Osteoblast (primary cell): ENCODE results near the gene SYNGR3. TPM values are rescaled to one million over a fixed set of nuclear protein-coding genes. Genes with fewer than 3 reads are reported as not detected.

Experiments used
- DNase-seq: peaks from one replicate; pipeline ENCODE4 v3.0.0; 2011; ENCODE audit warnings: low spot score, mixed read lengths; ENCODE audit not compliant: insufficient read length; ENCODE audit errors: missing footprints
- H2AFZ ChIP-seq: 2 replicates; pipeline ENCODE4 v1.6.0; 2011; ENCODE audit warnings: mild to moderate bottlenecking, low read length
- H3K27ac ChIP-seq: 2 replicates; pipeline ENCODE4 v1.5.1; 2011; ENCODE audit warnings: mild to moderate bottlenecking, low read depth, low read length, moderate library complexity
- H3K27me3 ChIP-seq: 2 replicates; pipeline ENCODE4 v1.6.0; 2012; ENCODE audit warnings: mild to moderate bottlenecking, control low read depth, inconsistent platforms, low read length, moderate library complexity; ENCODE audit not compliant: insufficient read depth
- H3K36me3 ChIP-seq: 2 replicates; pipeline ENCODE4 v1.5.1; 2011; ENCODE audit warnings: mild to moderate bottlenecking, low read length, control low read depth, moderate library complexity; ENCODE audit not compliant: insufficient read depth
- H3K4me1 ChIP-seq: 2 replicates; pipeline ENCODE4 v1.5.1; 2011; ENCODE audit warnings: mild to moderate bottlenecking, low read length, control low read depth, moderate library complexity; ENCODE audit not compliant: insufficient read depth
- H3K4me2 ChIP-seq: 2 replicates; pipeline ENCODE4 v1.6.0; 2011; ENCODE audit warnings: mild to moderate bottlenecking, low read length; ENCODE audit not compliant: insufficient read depth
- H3K4me3 ChIP-seq: fragments of 200-600 bp; sonication (generic); 3 replicates; pipeline ENCODE4 v1.5.1; 2012; ENCODE audit warnings: mild to moderate bottlenecking, low read length, inconsistent platforms; ENCODE audit not compliant: insufficient read depth
- H3K79me2 ChIP-seq: 2 replicates; pipeline ENCODE4 v1.6.0; 2012; ENCODE audit warnings: mild to moderate bottlenecking, low read length, control low read depth, inconsistent platforms; ENCODE audit not compliant: insufficient read depth
- H3K9me3 ChIP-seq: 2 replicates; pipeline ENCODE4 v1.5.1; 2011; ENCODE audit warnings: low read depth, low read length, control low read depth
- H4K20me1 ChIP-seq: 2 replicates; pipeline ENCODE4 v1.6.0; 2012; ENCODE audit warnings: mild to moderate bottlenecking, low read length, control low read depth; ENCODE audit not compliant: insufficient read depth
- CTCF ChIP-seq: IDR thresholded peaks from 2 replicates; pipeline ENCODE4 v1.5.1; 2011; ENCODE audit warnings: mild to moderate bottlenecking, low read depth, low read length, moderate library complexity; ENCODE audit errors: extremely low read depth
- total RNA-seq: library from RNA; depleted of rRNA; stranded (reverse); fragments of >200 nt; gene quantifications from 2 replicates; pipeline ENCODE4 v1.2.3, GENCODE V29; 2012

Gene SYNGR3
- total RNA-seq, 1 donor, result under 0.01 TPM

DNA sequence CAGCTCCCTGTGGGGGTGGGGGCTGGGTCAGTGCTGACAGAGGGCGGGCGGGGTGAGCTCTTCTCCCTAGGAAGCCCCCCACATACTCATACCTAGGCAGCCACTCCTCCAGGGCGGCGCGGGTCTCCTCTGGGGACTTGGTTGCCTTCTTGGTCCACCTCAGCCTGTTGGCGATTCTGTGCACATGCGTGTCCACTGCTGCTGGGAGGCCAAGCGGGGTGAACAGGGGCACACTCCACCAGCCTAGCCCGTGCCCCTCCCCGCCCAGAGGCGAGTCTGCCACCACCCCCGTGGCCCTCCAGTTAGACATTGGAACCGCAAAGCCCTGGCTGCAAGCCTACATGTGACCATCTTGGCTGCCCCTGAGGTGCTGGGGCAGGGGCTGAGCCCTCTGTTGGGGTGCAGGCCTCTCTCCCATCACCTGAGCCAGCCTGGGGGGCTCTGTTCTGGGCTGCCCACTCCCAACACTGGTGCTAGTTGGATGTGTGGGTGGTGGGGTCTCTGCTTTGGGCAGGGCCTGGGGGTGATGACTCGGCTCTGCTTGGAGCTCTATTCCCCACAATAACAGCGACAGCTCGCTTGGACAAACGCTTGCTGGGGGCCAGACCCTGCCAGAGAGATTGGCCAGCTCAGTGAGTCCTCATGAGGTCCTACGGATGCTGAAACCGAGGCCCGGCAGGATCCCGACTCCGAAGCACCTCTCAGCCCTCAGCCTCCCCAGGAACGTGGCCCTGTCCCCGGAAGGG lies 50.4 kb downstream of the SYNGR3 start:
- peaks cover 30% of the 10 kb centered on the region for H3K4me1 ChIP-seq
- no peak for DNase-seq
- H3K4me3 ChIP-seq, result no peak overlapping the region
- peaks cover 13% of the 10 kb centered on the region for H3K79me2 ChIP-seq
- no peak overlapping the region for H2AFZ ChIP-seq
- no peaks in the 10 kb centered on the region for H3K27me3 ChIP-seq
- H3K36me3 ChIP-seq, result peaks cover 20% of the 10 kb centered on the region
- H3K9me3 ChIP-seq, result no peaks in the 10 kb centered on the region
- TF ChIP-seq CTCF, result no peak
- H3K4me2 ChIP-seq, result no peak overlapping the region
- peak overlapping the region; percentile 70 for H3K27ac ChIP-seq
- H4K20me1 ChIP-seq, result no peaks in the 10 kb centered on the region

DNA sequence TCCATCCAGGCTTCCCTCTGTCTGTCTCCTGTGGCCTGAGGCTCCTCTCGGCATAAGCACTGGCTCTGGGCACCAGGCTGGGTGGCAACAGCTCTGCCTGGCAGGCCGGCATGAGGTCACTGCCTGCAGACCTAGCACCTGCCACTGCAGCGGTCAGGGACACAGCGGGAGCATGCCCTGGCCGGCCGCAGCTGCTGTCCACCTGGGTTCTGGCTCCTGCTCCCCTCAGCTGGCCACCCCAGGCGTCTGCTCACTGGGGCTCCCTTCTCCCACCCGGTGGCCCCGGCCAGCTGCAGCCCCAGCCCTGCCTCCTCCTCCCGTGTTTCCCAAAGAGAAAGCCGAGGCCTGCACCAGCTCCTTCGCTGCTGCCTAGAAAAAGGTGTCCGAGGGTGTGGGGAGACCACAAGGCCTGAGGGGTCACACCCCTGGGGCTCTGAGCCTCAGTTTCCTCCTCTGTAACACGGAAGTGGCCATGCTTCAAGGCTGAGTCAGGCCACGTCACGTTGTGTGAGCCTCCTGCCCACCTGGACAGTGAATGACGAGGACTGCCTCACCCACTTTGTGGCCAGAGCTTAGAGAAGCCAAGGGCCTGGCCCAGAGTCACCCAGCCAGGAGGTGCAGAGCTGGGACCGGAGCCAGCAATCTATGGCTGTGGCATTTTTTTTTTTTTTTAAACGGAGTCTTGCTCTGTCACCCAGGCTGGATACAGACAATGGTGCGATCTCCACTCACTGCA lies 51.2 kb downstream of the SYNGR3 start:
- Histone ChIP-seq H3K9me3 (no peaks in the 10 kb centered on the region), H3K36me3 (peaks cover 20% of the 10 kb centered on the region), H3K4me2 (no peak overlapping the region), H2AFZ (no peak overlapping the region), H3K4me3 (no peak overlapping the region), H3K27ac (peak overlapping the region; percentile 70), H3K27me3 (no peaks in the 10 kb centered on the region), H3K79me2 (peaks cover 15% of the 10 kb centered on the region), H3K4me1 (peaks cover 23% of the 10 kb centered on the region), H4K20me1 (no peaks in the 10 kb centered on the region)
- no peak for TF ChIP-seq CTCF
- DNase-seq, result no peak

- H4K20me1 ChIP-seq, result no peaks in the 10 kb centered on the region
- no peaks in the 10 kb centered on the region for H3K27me3 ChIP-seq
- peaks cover 4% of the 10 kb centered on the region for H3K79me2 ChIP-seq
- peaks cover 24% of the 10 kb centered on the region for H3K4me1 ChIP-seq
- no peak overlapping the region for H2AFZ ChIP-seq
- no peak for TF ChIP-seq CTCF
- H3K4me2 ChIP-seq, result no peak overlapping the region
- peaks cover 7% of the 10 kb centered on the region for H3K36me3 ChIP-seq
- no peak overlapping the region for H3K27ac ChIP-seq
- no peak overlapping the region for H3K4me3 ChIP-seq
- no peak for DNase-seq
- no peaks in the 10 kb centered on the region for H3K9me3 ChIP-seq
Observed at GRCh38 chr16:2042171-2042985, 52.6 kb downstream of the SYNGR3 start.
